Measurements from ENCODE around the gene FBN3. TPM values are rescaled to one million over a fixed set of nuclear protein-coding genes. Genes with fewer than 3 reads are reported as not detected.

The FBN3 gene
- polyA plus RNA-seq, 3 donors = not detected

DNA sequence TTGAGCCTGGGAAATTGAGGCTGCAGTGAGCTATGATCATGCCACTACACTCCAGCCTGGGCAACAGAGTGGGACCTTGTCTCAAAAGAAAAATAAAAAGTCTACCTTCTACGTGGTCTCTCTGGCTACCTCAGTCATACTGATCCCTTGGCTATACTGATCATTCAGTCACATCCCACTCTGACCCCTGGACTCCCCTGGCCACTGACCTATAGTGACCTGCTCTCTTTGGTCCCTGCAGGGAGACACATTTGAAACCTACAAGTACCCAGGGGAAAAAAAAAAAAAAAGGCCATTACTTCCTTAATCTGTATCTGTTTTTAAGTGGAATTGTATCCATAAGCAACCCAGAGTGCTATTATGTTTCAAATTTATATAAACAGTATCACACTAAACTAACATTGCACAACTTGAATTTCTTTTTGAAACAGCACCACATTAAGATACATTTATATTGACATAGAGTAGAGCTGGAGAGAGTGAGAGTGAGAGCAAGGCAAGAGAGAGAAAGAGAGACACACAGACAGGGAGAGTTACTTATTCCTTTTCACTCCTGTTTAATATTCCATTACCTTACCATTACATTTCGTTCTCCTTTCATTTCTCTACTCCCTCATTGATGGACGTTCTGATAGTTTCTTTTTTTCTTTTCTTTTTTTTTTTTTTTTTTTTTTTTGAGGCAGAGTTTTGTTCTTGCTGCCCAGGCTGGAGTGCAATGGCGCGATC is 36.1 kb upstream of the FBN3 start:
- 100% methylated on average over 1 of the region's 5 CpGs for WGBS (ENCODE audit: insufficient coverage)
- intact Hi-C loops (cut with micrococcal nuclease) = loop anchor here in 1 of 2 donors (5.0 kb wide), 1 partner anchor 57 kb away; no protein-coding TSS in a partner anchor
- no peak for DNase-seq
- Histone ChIP-seq H3K79me2 (ENCODE audit: insufficient read depth, low read length) (no peaks in the 10 kb centered on the region), H2AFZ (ENCODE audit: insufficient read depth, low read depth, low read length, poor library complexity, severe bottlenecking) (no peak overlapping the region), H3K4me1 (ENCODE audit: control insufficient read depth in 1 of 2, insufficient read depth in 2 of 2, low read length in 2 of 2) (peaks cover 31 to 36% of the 10 kb centered on the region in 2 donors), H3K9me3 (replicated peaks in 1 of 2; ENCODE audit: control insufficient read depth in 1 of 2, insufficient read depth in 1 of 2, low read length in 2 of 2) (peaks cover 0 to 4% of the 10 kb centered on the region in 2 donors), H4K20me1 (ENCODE audit: insufficient read depth, low read length) (no peaks in the 10 kb centered on the region), H3K4me2 (replicated peaks; ENCODE audit: extremely low read depth, low read length, poor library complexity, severe bottlenecking) (no peak overlapping the region), H3K4me3 (replicated peaks in 1 of 3; ENCODE audit: low read depth in 2 of 3, low read length in 3 of 3) (no peak overlapping the region), H3K27me3 (ENCODE audit: control insufficient read depth in 2 of 2, insufficient read depth in 2 of 2, low read length in 2 of 2) (no peaks in the 10 kb centered on the region), H3K36me3 (replicated peaks in 1 of 2; ENCODE audit: control insufficient read depth in 1 of 2, insufficient read depth in 2 of 2, low read length in 2 of 2) (no peaks in the 10 kb centered on the region), H3K27ac (ENCODE audit: low read depth in 1 of 2, low read length in 2 of 2) (no peak overlapping the region), H3K9ac (ENCODE audit: insufficient read depth, low read length, poor library complexity, severe bottlenecking) (no peak overlapping the region)
- H3K4me1 Mint-ChIP-seq = peaks cover 32% of the 10 kb centered on the region
- peaks cover 2 to 17% (median 3%) of the 10 kb centered on the region in 3 donors for H3K27me3 Mint-ChIP-seq (ENCODE audit: low read depth in 3 of 3)
- peaks cover 0 to 11% (median 7%) of the 10 kb centered on the region in 7 donors for H3K9me3 Mint-ChIP-seq
- H3K36me3 Mint-ChIP-seq = no peaks in the 10 kb centered on the region
- no peak overlapping the region for H3K27ac Mint-ChIP-seq
- TF ChIP-seq, protein P1, sequence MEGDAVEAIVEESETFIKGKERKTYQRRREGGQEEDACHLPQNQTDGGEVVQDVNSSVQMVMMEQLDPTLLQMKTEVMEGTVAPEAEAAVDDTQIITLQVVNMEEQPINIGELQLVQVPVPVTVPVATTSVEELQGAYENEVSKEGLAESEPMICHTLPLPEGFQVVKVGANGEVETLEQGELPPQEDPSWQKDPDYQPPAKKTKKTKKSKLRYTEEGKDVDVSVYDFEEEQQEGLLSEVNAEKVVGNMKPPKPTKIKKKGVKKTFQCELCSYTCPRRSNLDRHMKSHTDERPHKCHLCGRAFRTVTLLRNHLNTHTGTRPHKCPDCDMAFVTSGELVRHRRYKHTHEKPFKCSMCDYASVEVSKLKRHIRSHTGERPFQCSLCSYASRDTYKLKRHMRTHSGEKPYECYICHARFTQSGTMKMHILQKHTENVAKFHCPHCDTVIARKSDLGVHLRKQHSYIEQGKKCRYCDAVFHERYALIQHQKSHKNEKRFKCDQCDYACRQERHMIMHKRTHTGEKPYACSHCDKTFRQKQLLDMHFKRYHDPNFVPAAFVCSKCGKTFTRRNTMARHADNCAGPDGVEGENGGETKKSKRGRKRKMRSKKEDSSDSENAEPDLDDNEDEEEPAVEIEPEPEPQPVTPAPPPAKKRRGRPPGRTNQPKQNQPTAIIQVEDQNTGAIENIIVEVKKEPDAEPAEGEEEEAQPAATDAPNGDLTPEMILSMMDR (IDR thresholded peaks at IDR 0.05) = no peak
- no peak overlapping the region for H3K4me3 Mint-ChIP-seq

DNA sequence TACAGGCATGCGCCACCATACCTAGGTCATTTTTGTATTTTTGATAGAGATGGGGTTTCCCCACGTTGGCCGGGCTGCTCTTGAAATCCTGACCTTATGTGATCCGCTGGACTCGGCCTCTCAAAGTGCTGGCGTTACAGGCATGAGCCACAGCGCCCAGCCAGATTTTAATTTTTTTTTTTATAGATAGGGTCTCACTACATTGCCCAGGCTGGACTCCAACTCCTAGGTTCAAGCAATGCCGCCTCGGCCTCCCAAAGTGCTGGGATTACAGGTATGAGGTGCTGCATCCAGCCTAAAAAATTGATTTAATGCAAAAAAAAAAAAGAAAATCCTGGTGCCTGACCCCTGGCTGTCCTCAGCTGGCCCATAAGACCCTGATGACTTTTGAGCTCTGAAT is 34.9 kb upstream of the FBN3 start:
- Histone ChIP-seq H4K20me1 (ENCODE audit: insufficient read depth, low read length) (no peaks in the 10 kb centered on the region), H3K27ac (ENCODE audit: low read depth in 1 of 2, low read length in 2 of 2) (no peak overlapping the region), H3K9ac (ENCODE audit: insufficient read depth, low read length, poor library complexity, severe bottlenecking) (no peak overlapping the region), H3K36me3 (replicated peaks in 1 of 2; ENCODE audit: control insufficient read depth in 1 of 2, insufficient read depth in 2 of 2, low read length in 2 of 2) (no peaks in the 10 kb centered on the region), H3K27me3 (ENCODE audit: control insufficient read depth in 2 of 2, insufficient read depth in 2 of 2, low read length in 2 of 2) (no peaks in the 10 kb centered on the region), H3K4me2 (replicated peaks; ENCODE audit: extremely low read depth, low read length, poor library complexity, severe bottlenecking) (no peak overlapping the region), H3K79me2 (ENCODE audit: insufficient read depth, low read length) (no peaks in the 10 kb centered on the region), H3K4me3 (replicated peaks in 1 of 3; ENCODE audit: low read depth in 2 of 3, low read length in 3 of 3) (no peak overlapping the region), H3K9me3 (replicated peaks in 1 of 2; ENCODE audit: control insufficient read depth in 1 of 2, insufficient read depth in 1 of 2, low read length in 2 of 2) (peaks cover 0 to 4% of the 10 kb centered on the region in 2 donors), H2AFZ (ENCODE audit: insufficient read depth, low read depth, low read length, poor library complexity, severe bottlenecking) (no peak overlapping the region), H3K4me1 (ENCODE audit: control insufficient read depth in 1 of 2, insufficient read depth in 2 of 2, low read length in 2 of 2) (peaks cover 33 to 45% of the 10 kb centered on the region in 2 donors)
- TF ChIP-seq, protein P1 (IDR thresholded peaks at IDR 0.05) = no peak
- intact Hi-C loops (cut with micrococcal nuclease) = no loop called here
- H3K9me3 Mint-ChIP-seq = peaks cover 0 to 13% (median 7%) of the 10 kb centered on the region in 7 donors
- no peaks in the 10 kb centered on the region for H3K36me3 Mint-ChIP-seq
- peaks cover 32% of the 10 kb centered on the region for H3K4me1 Mint-ChIP-seq
- WGBS (ENCODE audit: insufficient coverage) = 98% methylated on average over 6 of the region's 9 CpGs
- H3K27me3 Mint-ChIP-seq (ENCODE audit: low read depth in 3 of 3) = peaks cover 1 to 17% (median 2%) of the 10 kb centered on the region in 3 donors
- H3K4me3 Mint-ChIP-seq = no peak overlapping the region
- H3K27ac Mint-ChIP-seq = no peak overlapping the region
- DNase-seq = no peak
